ENCODE data around the gene GNG13. TPM values are rescaled to one million over a fixed set of nuclear protein-coding genes. Genes with fewer than 3 reads are reported as not detected.

GNG13 gene
- total RNA-seq, 4 donors from 2014 or later = not detected

DNA sequence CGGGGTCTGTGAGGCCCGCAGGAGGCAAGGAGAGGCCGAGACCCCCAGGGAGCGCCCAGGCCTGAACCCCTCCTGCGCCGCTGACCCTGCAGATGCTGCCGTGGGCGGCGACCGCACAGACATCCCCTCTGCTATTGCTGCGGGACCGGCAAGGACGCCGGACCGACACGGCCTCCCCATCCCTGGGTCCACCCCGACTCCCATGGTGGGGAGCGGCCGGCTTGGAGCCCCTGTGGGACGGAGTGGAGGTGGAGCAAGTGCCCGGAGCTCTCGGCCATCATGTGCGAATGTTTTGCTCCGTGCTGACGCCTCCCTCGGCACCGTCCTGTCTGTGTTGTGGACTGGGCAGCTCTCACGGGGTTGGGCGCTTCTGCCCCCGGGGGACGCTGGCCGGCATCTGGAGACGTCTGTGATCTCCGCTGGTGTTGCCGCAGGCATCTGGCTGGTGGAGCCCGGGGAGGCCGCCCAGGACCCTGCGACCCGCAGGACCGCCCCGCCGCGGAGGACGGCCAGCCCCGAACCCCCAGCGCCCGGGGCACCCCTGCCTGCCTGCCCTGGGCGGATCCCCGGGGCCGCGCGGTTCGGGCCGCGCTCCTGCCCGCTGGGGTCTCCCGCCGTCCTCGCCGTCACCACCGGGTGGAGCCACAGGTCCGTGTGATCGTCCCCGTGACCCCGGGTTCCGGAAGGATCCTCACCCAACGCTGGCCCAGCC lies 12.8 kb upstream of the GNG13 start:
- H3K27me3 ChIP-seq = peaks cover 0 to 50% of the 10 kb centered on the region in 2 donors
- peak in 1 of 2 donors; percentile 26 for DNase-seq (ENCODE audit: low spot score in 2 of 2)
- peak overlapping the region in 2 of 4 donors; percentile 2 to 33 for H3K4me3 ChIP-seq

DNA sequence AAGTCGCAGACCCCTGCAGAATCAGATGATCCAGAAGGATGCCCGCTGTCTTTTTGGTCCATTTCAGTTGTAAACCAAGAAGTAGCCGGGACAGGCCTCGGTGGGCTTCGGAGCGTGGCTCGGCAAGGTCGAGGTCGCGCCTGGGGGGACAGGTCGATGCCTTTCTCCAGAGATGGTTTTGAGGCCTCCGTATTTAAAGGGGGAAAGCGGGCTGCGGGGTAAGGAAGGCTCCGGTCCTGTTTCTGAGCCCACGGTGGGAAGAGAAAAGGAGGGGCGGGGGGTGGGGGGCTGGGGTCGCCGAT lies 7.5 kb upstream of the GNG13 start:
- TF ChIP-seq POLR2A (IDR thresholded peaks at IDR 0.05) (no peak), EP300 (IDR thresholded peaks at IDR 0.05) (no peak)
- TF ChIP-seq, protein P1, sequence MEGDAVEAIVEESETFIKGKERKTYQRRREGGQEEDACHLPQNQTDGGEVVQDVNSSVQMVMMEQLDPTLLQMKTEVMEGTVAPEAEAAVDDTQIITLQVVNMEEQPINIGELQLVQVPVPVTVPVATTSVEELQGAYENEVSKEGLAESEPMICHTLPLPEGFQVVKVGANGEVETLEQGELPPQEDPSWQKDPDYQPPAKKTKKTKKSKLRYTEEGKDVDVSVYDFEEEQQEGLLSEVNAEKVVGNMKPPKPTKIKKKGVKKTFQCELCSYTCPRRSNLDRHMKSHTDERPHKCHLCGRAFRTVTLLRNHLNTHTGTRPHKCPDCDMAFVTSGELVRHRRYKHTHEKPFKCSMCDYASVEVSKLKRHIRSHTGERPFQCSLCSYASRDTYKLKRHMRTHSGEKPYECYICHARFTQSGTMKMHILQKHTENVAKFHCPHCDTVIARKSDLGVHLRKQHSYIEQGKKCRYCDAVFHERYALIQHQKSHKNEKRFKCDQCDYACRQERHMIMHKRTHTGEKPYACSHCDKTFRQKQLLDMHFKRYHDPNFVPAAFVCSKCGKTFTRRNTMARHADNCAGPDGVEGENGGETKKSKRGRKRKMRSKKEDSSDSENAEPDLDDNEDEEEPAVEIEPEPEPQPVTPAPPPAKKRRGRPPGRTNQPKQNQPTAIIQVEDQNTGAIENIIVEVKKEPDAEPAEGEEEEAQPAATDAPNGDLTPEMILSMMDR (IDR thresholded peaks at IDR 0.05) = no peak
- peak overlapping the region; percentile 29 to 88 (median 78) for H3K4me3 ChIP-seq
- H3K9me3 ChIP-seq = peaks cover 0 to 6% (median 0%) of the 10 kb centered on the region in 4 donors
- no peak for DNase-seq (ENCODE audit: low spot score in 2 of 2)
- peaks cover 0 to 19% (median 14%) of the 10 kb centered on the region in 4 donors for H3K4me1 ChIP-seq
- H3K27ac ChIP-seq = peak overlapping the region in 3 of 4 donors; percentile 92 to 95 (median 92)
- no peaks in the 10 kb centered on the region for H3K36me3 ChIP-seq
- H3K27me3 ChIP-seq = peaks cover 0 to 13% of the 10 kb centered on the region in 2 donors
- WGBS, 2 donors = 40 to 60% methylated on average over 19 of the region's 19 CpGs

More for the DNA sequence above, 12.8 kb upstream of the GNG13 start:
- Histone ChIP-seq H3K9me3 (peaks cover 0 to 6% (median 0%) of the 10 kb centered on the region in 4 donors), H3K4me1 (peaks cover 0 to 16% (median 3%) of the 10 kb centered on the region in 4 donors), H3K36me3 (no peaks in the 10 kb centered on the region), H3K27ac (peak overlapping the region in 1 of 4 donors; percentile 68)
- TF ChIP-seq POLR2A (IDR thresholded peaks at IDR 0.05) = no peak
- TF ChIP-seq, protein P1 (IDR thresholded peaks at IDR 0.05) = peak; percentile 58 to 91 (median 70)
- WGBS, 2 donors = 12 to 15% methylated on average over 21 to 48 of the region's 67 CpGs

DNA sequence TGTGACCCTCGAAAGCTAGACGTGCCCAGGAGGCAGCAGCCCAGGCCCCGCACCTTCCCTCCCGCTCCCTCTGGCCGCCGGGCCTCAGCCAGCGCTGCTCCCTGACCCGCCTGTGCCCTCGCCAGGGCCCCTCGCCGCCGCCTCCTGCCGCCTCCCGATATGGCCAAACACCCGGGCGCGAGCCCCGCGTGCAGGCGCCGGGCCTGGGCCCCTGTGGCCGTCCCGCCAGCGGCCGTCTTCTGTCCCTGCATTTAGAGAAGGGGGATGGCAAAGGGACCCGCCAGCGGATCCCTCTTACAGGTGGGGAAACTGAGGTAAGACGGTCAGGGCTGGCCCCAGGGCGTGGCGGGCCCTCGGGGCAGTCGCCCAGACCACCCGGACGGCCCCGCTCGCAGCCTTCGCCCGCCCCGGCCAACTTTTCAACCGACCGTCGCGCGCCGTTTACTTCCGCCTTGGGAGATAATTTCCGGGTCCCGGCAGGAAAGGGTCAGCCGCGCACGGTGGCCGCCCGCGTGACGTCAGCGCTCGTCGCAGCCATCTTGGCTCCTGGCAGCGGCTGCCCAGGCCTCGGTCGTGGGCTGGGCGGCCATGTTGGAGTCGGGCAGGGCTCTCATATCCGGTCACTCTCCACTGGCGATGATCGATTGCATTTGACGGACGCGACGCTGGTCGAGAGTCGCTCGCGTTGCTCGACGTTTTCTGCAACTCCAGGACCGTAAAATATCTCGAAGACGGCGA lies 7.0 kb upstream of the GNG13 start:
- H3K27me3 ChIP-seq = peaks cover 0 to 14% of the 10 kb centered on the region in 2 donors
- H3K27ac ChIP-seq = peak overlapping the region; percentile 80 to 95 (median 92)
- H3K4me3 ChIP-seq = peak overlapping the region; percentile 74 to 88 (median 83)
- WGBS, 2 donors = 42 to 45% methylated on average over 58 to 80 of the region's 80 CpGs
- peak; percentile 69 to 84 for DNase-seq (ENCODE audit: low spot score in 2 of 2)
- H3K36me3 ChIP-seq = no peaks in the 10 kb centered on the region
- peaks cover 0 to 19% (median 14%) of the 10 kb centered on the region in 4 donors for H3K4me1 ChIP-seq
- TF ChIP-seq, protein P1 (IDR thresholded peaks at IDR 0.05) = peak in 1 of 5 experiments; percentile 10
- TF ChIP-seq POLR2A (IDR thresholded peaks at IDR 0.05) (peak; percentile 40 to 70), EP300 (IDR thresholded peaks at IDR 0.05) (peak; percentile 76 to 92)
- peaks cover 0 to 6% (median 0%) of the 10 kb centered on the region in 4 donors for H3K9me3 ChIP-seq

DNA sequence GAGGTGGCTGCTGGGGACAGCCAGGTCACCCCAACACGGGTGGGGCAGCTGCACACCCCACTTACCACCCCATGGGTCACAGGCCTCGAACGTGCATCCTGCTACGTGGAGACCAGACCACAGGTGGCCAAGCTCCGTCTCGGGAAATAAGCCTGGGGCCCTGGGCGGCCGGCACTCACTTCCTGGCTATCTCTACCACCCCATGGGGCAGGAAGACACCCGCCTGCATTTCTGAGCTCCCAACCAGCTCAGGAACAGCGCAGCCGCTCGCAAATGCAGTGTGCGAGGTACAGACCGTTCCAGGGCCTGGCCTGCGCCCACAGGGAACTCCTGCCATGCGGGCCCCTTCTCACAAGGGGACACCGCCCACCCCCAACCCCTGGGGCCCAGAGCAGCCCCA lies 4.9 kb upstream of the GNG13 start:
- peaks cover 0 to 31% of the 10 kb centered on the region in 2 donors for H3K27me3 ChIP-seq
- TF ChIP-seq, protein P1 (IDR thresholded peaks at IDR 0.05) = no peak
- TF ChIP-seq EP300 (IDR thresholded peaks at IDR 0.05) = no peak
- TF ChIP-seq POLR2A (IDR thresholded peaks at IDR 0.05) = no peak
- WGBS, 2 donors = 88 to 100% methylated on average over 1 to 8 of the region's 17 CpGs

More for the DNA sequence above, 4.9 kb upstream of the GNG13 start:
- Histone ChIP-seq H3K36me3 (no peaks in the 10 kb centered on the region), H3K27ac (no peak overlapping the region), H3K4me3 (no peak overlapping the region), H3K4me1 (peaks cover 0 to 20% (median 14%) of the 10 kb centered on the region in 4 donors), H3K9me3 (no peaks in the 10 kb centered on the region)
- DNase-seq (ENCODE audit: low spot score in 2 of 2) = no peak

Data from tibial nerve (tissue), 4 donors.